GM10847 (cell line): Measurements from ENCODE around the gene CPS1.

ENCODE experiments used
- POLR2A ChIP-seq: IDR thresholded peaks from 2 replicates; pipeline ENCODE4 v1.6.1; 2011; ENCODE audit not compliant: insufficient read length; ENCODE audit errors: extremely low read depth

Gene CPS1

DNA sequence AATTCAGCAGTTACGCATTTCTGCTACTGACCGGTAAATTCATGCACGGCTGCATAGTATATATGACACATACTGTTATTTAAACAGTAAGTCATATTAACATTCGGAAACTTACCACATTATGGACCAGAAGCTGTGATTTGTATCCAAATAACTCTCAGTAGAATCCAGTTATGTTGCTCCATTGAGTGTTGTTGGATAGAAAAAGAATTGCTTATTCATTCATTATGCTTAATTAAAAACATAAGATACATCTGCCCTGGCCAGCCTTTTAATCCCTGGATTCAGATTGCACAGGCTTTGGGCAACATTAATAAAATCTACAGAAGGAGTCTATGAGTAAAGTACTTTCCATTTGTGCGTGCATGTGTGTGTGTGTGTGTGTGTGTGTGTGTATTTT is 111.3 kb downstream of the CPS1 start:
- no peak for TF ChIP-seq POLR2A

DNA sequence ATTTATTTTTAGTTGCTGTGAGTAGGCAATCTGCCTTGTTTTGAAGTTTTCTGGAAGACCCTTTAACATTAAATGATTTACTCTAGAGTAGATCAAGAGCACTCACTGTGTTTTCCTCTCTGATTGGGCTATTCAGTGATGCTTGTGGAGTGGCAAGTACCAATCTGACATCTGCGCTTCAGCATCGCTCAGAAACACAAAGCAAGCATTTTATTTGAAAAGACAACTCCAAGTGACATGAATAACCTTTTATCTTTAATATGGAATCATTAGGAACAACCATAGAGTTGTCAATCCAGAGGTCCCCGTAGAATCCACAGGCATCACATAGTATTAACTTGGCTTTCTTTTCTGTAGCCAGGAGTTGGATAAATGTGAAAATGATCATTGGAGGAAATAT is 114.7 kb downstream of the CPS1 start:
- no peak for TF ChIP-seq POLR2A

DNA sequence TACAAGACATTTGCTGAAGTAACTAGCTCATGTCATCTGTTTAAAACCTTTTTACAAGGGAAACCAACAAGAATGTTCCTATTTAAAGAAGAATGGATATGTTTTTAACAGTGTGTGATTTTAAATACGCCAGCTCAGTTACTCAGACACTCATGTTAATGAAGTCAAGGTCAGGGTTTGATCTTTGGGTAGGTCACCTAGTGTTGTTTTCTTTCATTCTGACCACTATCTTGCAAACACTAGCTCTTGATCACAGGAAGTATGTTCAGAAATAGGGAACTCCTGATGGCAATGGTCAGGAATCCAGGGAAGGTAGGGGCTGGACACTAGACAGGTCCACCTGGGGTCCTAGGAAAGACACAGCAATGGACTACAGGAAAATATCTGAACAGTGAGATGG is 116.7 kb downstream of the CPS1 start:
- TF ChIP-seq POLR2A, result no peak

DNA sequence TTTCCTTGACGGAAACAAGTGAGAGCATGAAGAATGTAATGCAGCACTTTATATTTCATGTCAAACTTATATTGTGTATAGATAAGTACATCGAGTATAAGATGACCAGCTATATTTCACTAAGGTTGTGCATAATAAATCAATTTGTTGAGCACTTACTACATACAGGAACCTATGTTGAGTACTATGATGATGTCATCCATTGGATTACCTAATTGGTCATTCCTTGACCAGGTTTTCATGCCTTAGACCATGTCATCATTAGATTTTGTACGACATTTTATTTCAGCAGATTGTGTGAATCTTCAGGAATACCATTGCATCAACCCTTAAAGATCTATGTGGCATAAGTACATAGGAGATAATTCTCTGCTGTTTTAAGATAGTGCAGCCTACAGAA is 119.7 kb downstream of the CPS1 start:
- TF ChIP-seq POLR2A, result no peak

DNA sequence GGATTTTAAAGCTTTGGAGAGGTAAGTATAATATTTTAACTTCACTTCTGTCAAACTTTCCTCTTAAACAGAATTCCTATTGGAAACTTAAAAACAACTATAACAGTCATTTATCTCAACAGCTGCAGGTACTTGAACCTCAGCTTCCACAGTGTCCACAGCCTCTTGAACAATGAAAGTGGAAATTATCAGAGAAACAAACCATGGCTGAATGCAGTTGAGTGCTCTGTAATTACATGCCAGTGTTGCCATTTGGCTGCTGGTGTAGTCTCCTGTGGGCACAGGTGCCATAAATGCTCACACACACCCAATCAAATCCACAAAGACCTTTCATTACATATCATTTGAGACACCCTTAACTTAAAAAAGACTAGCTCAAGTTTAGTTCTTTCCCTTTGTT is 125.1 kb downstream of the CPS1 start:
- TF ChIP-seq POLR2A, result no peak

DNA sequence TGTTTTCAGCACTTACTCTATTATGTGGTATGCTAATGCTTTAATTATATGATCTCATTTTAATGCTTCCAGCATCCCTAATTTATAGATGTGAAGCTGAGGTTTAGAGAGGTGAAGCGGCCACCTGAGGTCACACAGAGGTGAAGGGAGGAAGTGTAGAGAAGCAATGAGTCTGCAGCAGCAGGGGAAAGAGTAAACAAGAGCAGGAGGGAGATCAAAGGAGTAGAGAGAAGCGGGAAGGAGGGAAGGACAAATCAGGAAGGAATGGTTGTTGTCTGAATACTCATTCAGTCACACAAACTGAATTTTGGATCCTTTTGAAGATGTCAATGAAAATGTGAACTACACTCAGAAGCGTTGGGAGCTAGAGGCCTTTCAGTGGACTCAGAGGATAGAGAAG is 130.0 kb downstream of the CPS1 start:
- no peak for TF ChIP-seq POLR2A

DNA sequence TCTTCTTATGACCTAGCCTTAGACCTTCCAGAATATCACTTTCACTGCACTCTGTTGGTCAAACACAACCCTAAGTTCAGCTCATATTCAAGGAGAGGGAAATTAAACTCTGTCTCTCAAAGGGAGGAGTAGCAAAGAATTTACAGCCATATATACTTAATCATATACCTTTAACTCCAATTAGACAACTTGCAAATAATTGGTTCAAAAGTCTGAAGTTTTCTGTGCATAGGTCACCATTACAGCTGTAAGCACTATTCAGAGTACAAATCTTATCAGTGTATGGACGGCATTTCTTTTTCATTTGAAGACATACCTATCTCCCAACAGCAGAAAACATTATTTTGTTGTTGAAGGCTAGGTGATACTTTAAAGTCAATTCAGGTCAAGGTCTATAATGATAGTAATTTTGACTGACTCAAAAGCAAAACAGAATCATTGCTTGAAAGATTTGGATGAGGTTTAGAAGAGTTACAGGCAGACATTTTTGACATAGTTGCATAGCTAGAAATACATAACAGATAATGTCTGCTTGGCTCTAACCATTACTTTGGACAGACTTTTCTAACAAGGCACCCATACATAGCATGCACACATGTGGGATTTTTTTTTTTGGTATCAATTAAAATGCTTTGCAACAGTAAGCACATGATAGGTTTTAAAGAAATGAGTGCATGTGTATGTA is 131.5 kb downstream of the CPS1 start:
- no peak for TF ChIP-seq POLR2A

DNA sequence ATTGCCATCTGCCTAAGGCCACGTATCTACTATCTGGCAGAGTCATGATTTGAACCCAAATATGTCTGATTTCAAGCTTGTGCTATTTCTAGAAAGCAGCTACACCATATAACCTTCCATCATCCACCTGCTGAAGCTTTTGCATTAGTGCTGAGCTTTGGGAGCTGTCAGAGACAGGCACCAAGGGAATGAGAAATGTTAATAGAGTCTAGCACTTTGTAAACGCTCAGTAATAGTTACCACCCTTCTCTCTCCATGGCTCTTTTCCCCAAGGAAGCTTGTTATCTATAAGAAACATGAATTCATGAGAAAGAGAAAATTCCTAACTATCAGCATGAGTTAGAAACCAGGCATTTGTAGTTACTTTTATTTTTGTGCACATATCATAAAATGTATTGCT is 151.5 kb downstream of the CPS1 start:
- TF ChIP-seq POLR2A, result no peak

DNA sequence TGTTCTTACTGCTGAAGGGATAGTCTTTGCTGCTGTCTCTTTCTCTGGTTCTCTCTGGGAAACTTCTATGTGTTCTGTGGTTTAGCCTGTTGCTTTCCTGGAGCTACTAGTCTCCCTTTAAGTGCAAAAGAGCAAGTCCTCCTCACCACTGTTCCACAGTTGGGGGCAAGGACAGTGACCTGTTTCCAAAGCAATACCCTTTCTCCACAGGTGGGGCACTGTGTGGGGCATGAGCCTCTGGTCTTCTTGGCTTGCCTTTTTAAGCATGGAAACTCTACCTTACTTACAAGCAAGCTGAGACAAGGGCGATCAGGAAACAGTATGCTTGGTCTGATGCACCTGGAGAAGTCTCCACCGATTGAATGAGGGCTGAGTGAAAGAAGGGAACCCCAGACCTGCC is 156.7 kb downstream of the CPS1 start:
- no peak for TF ChIP-seq POLR2A

DNA sequence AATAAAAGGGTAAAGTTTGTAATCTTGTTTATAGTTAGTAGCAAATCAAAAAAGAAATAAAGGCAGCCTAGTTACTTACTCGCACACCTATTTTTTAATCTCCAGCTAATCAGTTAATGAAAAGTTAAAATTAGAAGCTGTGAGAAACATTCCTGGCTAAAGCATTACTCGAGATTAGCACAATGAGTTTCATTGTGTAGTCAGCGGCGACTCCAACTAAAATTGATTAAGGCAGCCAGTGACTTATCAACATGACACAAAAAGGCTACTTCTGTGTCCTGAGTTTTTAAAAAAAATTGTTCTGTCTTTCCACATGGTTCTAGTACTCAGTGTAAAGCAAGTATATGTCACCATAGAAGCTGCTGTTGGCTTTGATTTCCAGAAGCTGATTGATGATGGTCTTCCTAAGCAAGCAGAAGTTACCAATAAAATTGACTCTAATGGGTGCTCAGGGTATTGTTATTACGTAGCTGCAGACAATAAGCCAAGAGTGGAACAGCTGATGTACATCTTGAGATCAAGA is 159.2 kb downstream of the CPS1 start:
- TF ChIP-seq POLR2A, result no peak

DNA sequence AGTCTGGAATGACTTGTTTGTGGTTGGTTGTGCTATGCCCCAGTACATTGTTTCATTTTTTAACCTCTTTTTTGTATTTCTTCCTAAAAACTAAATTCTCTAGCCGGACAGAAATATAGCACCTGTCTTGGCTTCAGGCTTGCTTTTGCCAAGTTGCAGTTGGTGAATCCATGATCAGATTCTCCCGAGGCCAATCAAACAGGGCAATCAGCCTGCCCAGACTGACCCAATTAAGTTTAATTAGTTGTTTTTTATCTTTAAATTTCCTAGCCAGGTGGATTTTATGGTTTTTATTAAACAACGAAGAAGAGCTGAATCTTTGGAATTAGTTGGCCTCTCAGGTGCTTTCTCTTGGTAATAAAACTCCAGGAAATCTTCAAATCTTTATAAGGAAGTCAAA is 162.1 kb downstream of the CPS1 start:
- TF ChIP-seq POLR2A, result no peak

DNA sequence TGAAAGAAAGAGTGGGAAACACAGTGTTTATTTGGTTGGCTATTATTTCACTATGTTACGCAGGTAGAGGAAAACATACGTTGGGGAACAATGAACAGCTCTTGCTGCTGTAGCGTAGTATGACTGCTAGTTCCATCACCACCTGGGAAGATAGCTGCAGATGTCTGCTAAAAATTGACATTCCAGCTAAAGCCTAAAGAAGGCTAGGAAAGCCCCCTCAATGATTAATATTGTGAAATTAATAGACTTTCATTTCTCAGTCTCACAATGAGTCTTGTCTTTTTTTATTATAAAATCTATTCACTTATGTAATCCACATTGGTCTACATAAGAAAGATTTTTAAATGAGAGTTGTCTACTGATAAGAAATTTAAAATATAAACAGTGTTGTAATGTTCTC is 165.7 kb downstream of the CPS1 start:
- TF ChIP-seq POLR2A, result no peak

DNA sequence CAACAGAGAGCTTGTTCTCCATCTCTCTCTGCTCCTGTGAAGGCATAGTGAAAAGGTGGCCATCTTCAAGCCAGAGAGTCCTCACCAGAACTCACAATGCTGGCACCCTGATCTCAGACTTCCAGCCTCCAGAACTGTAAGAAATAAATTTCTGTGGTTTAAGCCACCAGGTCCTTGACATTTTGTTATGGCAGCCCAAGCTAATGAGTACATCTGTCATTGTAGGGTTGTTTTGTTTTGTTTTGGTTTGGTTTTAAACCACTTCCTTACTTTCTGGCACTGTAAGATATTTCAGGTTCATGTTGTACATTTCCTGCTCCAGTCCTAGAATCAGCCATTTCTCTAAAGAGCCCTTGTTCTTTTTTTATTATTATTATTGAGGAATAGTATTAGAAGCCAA is 171.2 kb downstream of the CPS1 start:
- no peak for TF ChIP-seq POLR2A
